Activated naive CD8-positive, alpha-beta T cell treated with anti-CD3 and anti-CD28 coated beads, Interleukin-2, amount 50 U/mL, for 24 hours (primary cell): ENCODE measurements around the gene MAZ.
"Not testable (repeated sequence)": the region's sequence is repeated elsewhere in the genome, so short reads cannot be mapped to it uniquely, and the experiment has no call there.

Experiments used
- ATAC-seq: fragments of 150-1000 bp; cut with Tn5 transposase; one replicate; pipeline ENCODE4 v1.10.0; 2021
- DNase-seq: peaks from one replicate; pipeline ENCODE4 v3.0.0; 2021
- H3K27ac Mint-ChIP-seq: one replicate; pipeline ENCODE4 v1.8.0; 2021; ENCODE audit warnings: mild to moderate bottlenecking, mixed read lengths
- H3K27me3 Mint-ChIP-seq: one replicate; pipeline ENCODE4 v1.8.0; 2021; ENCODE audit warnings: mixed read lengths
- H3K36me3 Mint-ChIP-seq: one replicate; pipeline ENCODE4 v1.8.0; 2021; ENCODE audit warnings: low read depth, mixed read lengths
- H3K4me1 Mint-ChIP-seq: one replicate; pipeline ENCODE4 v1.8.0; 2021; ENCODE audit warnings: mixed read lengths
- H3K4me3 Mint-ChIP-seq: one replicate; pipeline ENCODE4 v1.8.0; 2021; ENCODE audit warnings: mild to moderate bottlenecking, moderate library complexity, mixed read lengths
- H3K9me3 Mint-ChIP-seq: one replicate; pipeline ENCODE4 v1.8.0; 2021; ENCODE audit warnings: mixed read lengths

Gene MAZ

GRCh38 chr16:29774730-29775129 is 31.6 kb upstream of the MAZ start:
- Mint-ChIP-seq H3K4me1 (peaks cover 7% of the 10 kb centered on the region), H3K27ac (no peak overlapping the region), H3K9me3 (no peaks in the 10 kb centered on the region), H3K36me3 (no peaks in the 10 kb centered on the region), H3K4me3 (no peak overlapping the region), H3K27me3 (no peaks in the 10 kb centered on the region)
- DNase-seq: no peak
- ATAC-seq: no peak

DNA sequence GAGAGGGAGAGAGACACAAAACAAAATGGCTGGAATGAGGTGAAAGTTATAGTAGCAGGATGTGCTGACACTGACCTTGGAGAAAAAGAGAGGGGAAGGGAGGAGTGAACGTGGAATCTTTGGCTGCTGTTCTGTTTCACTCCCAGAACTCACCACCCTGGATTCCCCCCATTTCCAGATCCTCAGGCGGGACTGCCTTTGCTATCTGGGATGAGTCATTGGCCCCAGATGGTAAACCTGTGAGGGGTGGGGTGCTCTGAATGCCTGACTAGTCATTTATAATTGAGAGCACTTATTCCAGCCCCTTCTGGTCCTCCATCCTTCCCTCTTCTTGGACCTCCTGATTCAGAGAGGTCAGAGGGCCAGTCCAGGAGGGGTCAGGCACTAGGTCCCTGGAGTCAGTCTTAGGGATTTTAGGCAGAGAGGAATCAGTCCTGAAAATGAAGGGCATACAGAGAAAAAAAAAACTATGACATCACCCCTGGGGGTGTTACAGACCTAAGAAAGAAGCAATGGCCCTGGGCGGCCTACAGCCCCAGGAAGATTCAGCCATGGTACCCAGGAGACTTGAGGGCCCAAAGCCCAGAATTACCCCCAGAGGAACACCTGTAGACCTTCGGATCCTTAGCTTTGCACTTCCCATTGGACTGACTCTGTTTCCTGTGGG is 30.5 kb upstream of the MAZ start:
- peaks cover 7% of the 10 kb centered on the region for H3K4me1 Mint-ChIP-seq
- H3K36me3 Mint-ChIP-seq: no peaks in the 10 kb centered on the region
- no peak for DNase-seq
- ATAC-seq: no peak
- no peak overlapping the region for H3K4me3 Mint-ChIP-seq
- H3K27ac Mint-ChIP-seq: no peak overlapping the region
- H3K9me3 Mint-ChIP-seq: no peaks in the 10 kb centered on the region
- H3K27me3 Mint-ChIP-seq: no peaks in the 10 kb centered on the region

GRCh38 chr16:29777576-29778350 is 28.6 kb upstream of the MAZ start, which contains the start of gene ZG16:
TSS of gene ZG16 (plus strand) at chr16:29778256. CDS start at chr16:29779267, 1,011 bp downstream.
- H3K27ac Mint-ChIP-seq: no peak within 1 kb of the TSS
- ATAC-seq (no peak), DNase-seq (no peak)
- H3K4me3 Mint-ChIP-seq: no peak within 1 kb of the TSS
- no peaks in the 10 kb centered on the region for H3K9me3 Mint-ChIP-seq
- H3K27me3 Mint-ChIP-seq: no peaks in the 10 kb centered on the region
- H3K36me3 Mint-ChIP-seq: no peaks in the 10 kb centered on the region
- peaks cover 7% of the 10 kb centered on the region for H3K4me1 Mint-ChIP-seq

- Mint-ChIP-seq H3K27me3 (no peaks in the 10 kb centered on the region), H3K36me3 (no peaks in the 10 kb centered on the region), H3K27ac (no peak overlapping the region), H3K9me3 (no peaks in the 10 kb centered on the region), H3K4me3 (no peak overlapping the region), H3K4me1 (peaks cover 20% of the 10 kb centered on the region)
- ATAC-seq: no peak
- no peak for DNase-seq
Measured at GRCh38 chr16:29779474-29779873, 26.9 kb upstream of the MAZ start.

DNA sequence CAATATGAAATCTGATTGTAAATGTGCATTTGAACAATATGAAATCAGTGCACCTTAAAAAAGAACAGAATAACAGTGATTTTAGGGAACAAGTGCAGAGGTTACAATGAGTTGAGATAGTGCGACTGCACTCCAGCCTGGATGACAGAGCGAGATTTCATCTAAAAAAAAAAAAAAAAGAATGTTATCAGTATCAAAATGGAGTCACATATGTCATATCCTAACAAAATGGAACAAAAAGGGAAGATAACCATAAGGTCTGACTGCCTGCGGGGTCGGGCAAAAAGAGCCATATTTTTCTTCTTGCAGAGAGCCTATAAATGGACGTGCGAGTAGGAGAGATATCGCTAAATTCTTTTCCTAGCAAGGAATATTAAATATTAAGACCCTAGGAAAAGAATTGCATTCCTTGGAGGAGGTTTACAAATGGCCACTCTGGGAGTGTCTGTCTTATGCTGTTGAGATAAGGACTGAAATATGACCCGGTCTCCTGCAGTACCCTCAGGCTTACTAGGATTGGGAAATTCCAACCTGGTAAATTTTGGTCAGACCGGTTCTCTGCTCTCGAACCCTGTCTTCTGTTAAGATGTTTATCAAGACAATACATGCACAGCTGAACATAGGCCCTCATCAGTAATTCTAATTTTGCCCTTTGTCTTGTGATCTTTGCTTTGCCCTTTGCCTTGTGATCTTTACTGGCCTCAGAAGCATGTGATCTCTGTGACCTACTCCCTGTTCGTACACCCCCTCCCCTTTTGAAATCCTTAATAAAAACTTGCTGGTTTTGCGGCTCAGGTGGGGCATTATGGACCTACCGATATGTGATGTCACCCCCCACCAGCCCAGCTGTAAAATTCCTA is 23.0 kb upstream of the MAZ start:
- not testable (repeated sequence) for H3K9me3 Mint-ChIP-seq, H3K36me3 Mint-ChIP-seq, DNase-seq, ATAC-seq, H3K27ac Mint-ChIP-seq, H3K4me3 Mint-ChIP-seq, H3K27me3 Mint-ChIP-seq
- peaks cover 29% of the 10 kb centered on the region for H3K4me1 Mint-ChIP-seq

GRCh38 chr16:29784157-29784556 is 22.2 kb upstream of the MAZ start:
- DNase-seq: no peak
- H3K27me3 Mint-ChIP-seq: no peaks in the 10 kb centered on the region
- peak; percentile 92 for ATAC-seq
- H3K4me1 Mint-ChIP-seq: peaks cover 32% of the 10 kb centered on the region
- H3K4me3 Mint-ChIP-seq: no peak overlapping the region
- H3K9me3 Mint-ChIP-seq: no peaks in the 10 kb centered on the region
- H3K36me3 Mint-ChIP-seq: no peaks in the 10 kb centered on the region
- H3K27ac Mint-ChIP-seq: no peak overlapping the region

DNA sequence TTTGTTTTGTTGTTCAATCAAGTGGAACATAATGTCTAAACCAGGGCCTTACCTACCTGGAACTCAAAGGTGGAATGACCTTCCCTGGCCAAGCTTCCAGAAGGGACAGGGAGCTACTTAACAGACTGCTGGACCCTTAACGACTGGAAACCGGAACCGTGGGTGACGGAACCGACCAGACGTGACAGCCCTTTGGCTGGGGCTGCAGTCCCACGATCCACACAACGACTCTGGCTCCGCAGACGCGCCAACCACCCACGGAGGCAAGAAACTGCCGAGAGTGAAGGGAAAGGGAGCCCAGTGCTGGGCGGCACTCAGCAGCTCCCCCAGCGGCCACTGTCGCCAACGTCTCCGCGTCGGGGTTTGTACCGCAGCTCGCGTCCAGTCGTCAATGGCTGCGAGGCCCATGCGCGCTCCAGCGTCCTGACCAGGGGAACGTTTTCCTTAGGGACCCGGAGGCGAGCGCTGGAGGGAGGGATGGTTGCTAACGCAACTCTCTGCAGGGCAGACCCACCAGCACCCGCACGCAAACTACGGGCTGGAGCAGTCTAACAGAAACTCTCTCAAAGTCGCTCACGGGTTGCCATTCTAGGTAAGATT is 21.3 kb upstream of the MAZ start:
- no peaks in the 10 kb centered on the region for H3K27me3 Mint-ChIP-seq
- peak; percentile 86 for DNase-seq
- H3K4me3 Mint-ChIP-seq: peak overlapping the region; percentile 54
- H3K4me1 Mint-ChIP-seq: peaks cover 35% of the 10 kb centered on the region
- no peaks in the 10 kb centered on the region for H3K9me3 Mint-ChIP-seq
- H3K27ac Mint-ChIP-seq: peak overlapping the region; percentile 54
- H3K36me3 Mint-ChIP-seq: no peaks in the 10 kb centered on the region
- peak; percentile 81 for ATAC-seq

- ATAC-seq, H3K27ac Mint-ChIP-seq, DNase-seq, H3K9me3 Mint-ChIP-seq, H3K4me3 Mint-ChIP-seq, H3K27me3 Mint-ChIP-seq: not testable (repeated sequence)
- Mint-ChIP-seq H3K36me3 (peaks cover 16% of the 10 kb centered on the region), H3K4me1 (peaks cover 46% of the 10 kb centered on the region)
Measured at GRCh38 chr16:29787155-29787554, 19.2 kb upstream of the MAZ start.

DNA sequence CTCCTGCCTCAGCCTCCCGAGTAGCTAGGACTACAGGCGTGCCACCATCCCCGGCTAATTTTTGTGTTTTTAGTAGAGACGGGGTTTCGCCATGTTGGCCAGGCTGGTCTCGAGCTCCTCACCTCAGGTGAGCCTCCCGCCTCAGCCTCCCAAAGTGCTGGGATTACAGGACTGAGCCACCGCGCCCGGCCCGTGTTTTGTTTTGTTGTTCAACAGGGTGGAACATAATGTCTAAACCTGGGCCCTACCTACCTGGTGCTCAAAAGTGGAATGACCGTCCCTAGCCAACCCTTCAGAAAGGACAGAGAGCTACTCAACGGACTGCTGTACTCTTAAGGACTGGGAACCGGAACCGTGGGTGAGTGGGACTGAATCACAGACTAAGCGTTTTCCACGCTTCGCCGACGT is 16.6 kb upstream of the MAZ start:
- Mint-ChIP-seq H3K4me3 (peak overlapping the region; percentile 98), H3K4me1 (peaks cover 46% of the 10 kb centered on the region), H3K27ac (peak overlapping the region; percentile 97), H3K36me3 (peaks cover 33% of the 10 kb centered on the region), H3K9me3 (no peaks in the 10 kb centered on the region), H3K27me3 (no peaks in the 10 kb centered on the region)
- DNase-seq (no peak), ATAC-seq (no peak)

DNA sequence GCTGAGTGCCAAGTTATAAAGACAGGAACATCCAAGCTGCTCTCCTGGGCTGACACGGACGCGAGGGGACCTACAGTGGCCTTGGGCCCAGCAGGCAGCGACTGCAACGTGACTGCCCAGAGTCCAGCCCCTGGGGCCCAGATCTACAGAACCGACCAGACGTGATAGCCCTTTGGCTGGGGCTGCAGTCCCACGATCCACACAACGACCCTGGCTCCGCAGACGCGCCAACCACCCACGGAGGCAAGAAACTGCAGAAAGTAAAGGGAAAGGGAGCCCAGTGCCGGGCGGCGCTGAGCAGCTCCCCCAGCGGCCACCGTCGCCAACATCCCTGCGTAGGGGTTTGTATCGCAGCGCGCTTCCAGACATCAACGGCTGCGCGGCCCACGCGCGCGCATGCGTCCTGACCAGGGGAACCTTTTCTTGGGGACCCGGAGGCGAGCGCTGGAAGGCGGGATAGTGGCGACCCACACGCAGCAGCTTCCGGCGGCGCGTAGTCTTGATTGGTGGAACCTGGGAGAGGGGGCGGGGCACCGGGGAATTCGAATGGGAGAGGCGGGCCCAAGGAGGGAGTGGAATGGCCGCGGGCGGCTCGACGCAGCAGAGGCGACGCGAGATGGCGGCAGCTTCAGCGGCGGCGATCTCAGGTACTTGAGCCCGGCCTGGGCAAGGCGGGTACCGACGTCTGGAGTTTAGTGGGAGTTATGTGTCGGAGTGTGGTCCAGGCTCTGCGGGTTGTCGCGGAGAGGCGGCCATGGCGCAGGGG is 16.0 kb upstream of the MAZ start, which contains the start of gene KIF22:
KIF22 (plus strand) TSS at position 569 of the 766 bp plus-strand sequence; CDS start at position 578, 9 bp downstream.
- Mint-ChIP-seq H3K27ac (peak within 1 kb of the TSS; percentile 97), H3K4me3 (peak within 1 kb of the TSS; percentile 98), H3K4me1 (peaks cover 42% of the 10 kb centered on the region), H3K36me3 (peaks cover 35% of the 10 kb centered on the region), H3K27me3 (no peaks in the 10 kb centered on the region), H3K9me3 (no peaks in the 10 kb centered on the region)
- ATAC-seq (peak; percentile 96), DNase-seq (peak; percentile 100)

GRCh38 chr16:29790949-29791844 is 15.1 kb upstream of the MAZ start:
- DNase-seq (no peak), ATAC-seq (peak; percentile 27)
- Mint-ChIP-seq H3K9me3 (no peaks in the 10 kb centered on the region), H3K27me3 (no peaks in the 10 kb centered on the region), H3K4me1 (peaks cover 39% of the 10 kb centered on the region), H3K36me3 (peaks cover 40% of the 10 kb centered on the region), H3K4me3 (peak overlapping the region; percentile 98), H3K27ac (peak overlapping the region; percentile 97)

DNA sequence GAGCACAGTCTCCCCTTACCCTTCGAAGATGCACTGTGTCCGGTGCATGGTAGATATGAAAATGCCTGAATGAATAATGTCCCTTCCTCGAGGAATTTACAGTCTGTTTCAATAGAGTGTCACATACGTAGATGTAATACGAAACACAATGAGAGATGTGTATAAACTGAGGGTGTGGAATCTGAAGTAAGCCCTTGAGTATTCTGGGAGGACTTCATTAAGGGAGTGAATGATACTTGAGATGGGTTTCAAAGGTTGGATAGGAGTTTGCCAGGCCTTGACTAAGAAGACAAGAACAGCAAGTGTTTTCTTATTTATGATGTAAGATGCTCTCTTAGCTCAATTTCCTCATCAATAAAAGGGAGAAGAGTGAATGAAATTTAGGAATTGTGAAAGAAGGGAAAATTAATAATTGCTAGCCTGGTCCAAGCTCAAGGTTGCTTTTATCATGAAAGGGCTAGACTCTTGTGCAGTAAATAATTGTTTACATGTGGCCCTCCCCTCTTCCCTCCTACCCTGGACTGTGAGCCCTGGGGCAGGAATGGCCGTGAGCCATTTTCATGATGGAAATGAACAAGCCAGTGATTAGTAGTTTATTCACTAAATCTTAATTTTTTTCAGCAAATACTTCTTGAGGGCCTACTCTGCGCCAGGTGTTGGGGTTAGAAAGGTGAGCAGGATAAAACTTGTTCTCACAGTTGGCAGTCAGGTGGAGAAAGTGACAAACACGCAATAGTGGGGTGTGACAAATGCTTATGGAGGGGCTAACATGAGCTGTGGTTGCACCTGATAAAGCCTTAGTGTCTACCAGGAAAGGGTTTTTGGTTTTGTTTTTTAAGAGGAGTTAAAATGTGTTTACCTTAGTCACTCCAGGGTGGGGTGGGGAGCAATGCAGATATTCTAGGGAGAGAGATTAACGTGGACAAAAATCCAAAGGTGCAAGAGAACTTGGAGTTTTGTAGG is 14.2 kb upstream of the MAZ start:
- Mint-ChIP-seq H3K27ac (peak overlapping the region; percentile 97), H3K4me1 (peaks cover 39% of the 10 kb centered on the region), H3K4me3 (peak overlapping the region; percentile 98), H3K27me3 (no peaks in the 10 kb centered on the region), H3K36me3 (peaks cover 49% of the 10 kb centered on the region), H3K9me3 (no peaks in the 10 kb centered on the region)
- no peak for DNase-seq
- no peak for ATAC-seq
